NCI-H1694 treated with DMSO at 0.1 percent for 48 hours (cell line): ENCODE measurements around the gene ADAM12.

Experiments
- DNase-seq: peaks from one replicate; lab custom pipeline; 2025; lab: John Stamatoyannopoulos, UW

Gene ADAM12

GRCh38 chr10:126387931-126388911 lies at the start of gene ADAM12:
TSS of gene ADAM12 (minus strand) at chr10:126388477. CDS start at chr10:126388145, 332 bp downstream.
- no peak for DNase-seq

GRCh38 chr10:126437635-126438406 lies 49.5 kb upstream of the ADAM12 start:
- DNase-seq, result no peak

GRCh38 chr10:126434235-126434634 lies 46.0 kb upstream of the ADAM12 start:
- DNase-seq, result no peak

- no peak for DNase-seq
Observed at GRCh38 chr10:126433351-126433750, 45.1 kb upstream of the ADAM12 start.

GRCh38 chr10:126432507-126432906 lies 44.2 kb upstream of the ADAM12 start:
- DNase-seq, result no peak

- no peak for DNase-seq
Observed at GRCh38 chr10:126431816-126432215, 43.5 kb upstream of the ADAM12 start.

- DNase-seq, result no peak
Observed at GRCh38 chr10:126430512-126430911, 42.2 kb upstream of the ADAM12 start.

- no peak for DNase-seq
Observed at GRCh38 chr10:126429275-126429674, 41.0 kb upstream of the ADAM12 start.

- no peak for DNase-seq
Observed at GRCh38 chr10:126425489-126426065, 37.3 kb upstream of the ADAM12 start.

GRCh38 chr10:126425032-126425431 lies 36.8 kb upstream of the ADAM12 start:
- no peak for DNase-seq

GRCh38 chr10:126423732-126424491 lies 35.6 kb upstream of the ADAM12 start:
- DNase-seq, result no peak

GRCh38 chr10:126422567-126422966 lies 34.3 kb upstream of the ADAM12 start:
- DNase-seq, result no peak

GRCh38 chr10:126421756-126422256 lies 33.5 kb upstream of the ADAM12 start:
- no peak for DNase-seq

GRCh38 chr10:126420567-126421300 lies 32.5 kb upstream of the ADAM12 start:
- DNase-seq, result no peak

- no peak for DNase-seq
Observed at GRCh38 chr10:126417220-126417825, 29.0 kb upstream of the ADAM12 start.

GRCh38 chr10:126409821-126410220 lies 21.5 kb upstream of the ADAM12 start:
- no peak for DNase-seq

- no peak for DNase-seq
Observed at GRCh38 chr10:126408953-126409641, 20.8 kb upstream of the ADAM12 start.

- DNase-seq, result no peak
Observed at GRCh38 chr10:126407831-126408230, 19.6 kb upstream of the ADAM12 start.

GRCh38 chr10:126405239-126405775 lies 17.0 kb upstream of the ADAM12 start:
- no peak for DNase-seq
